ENCODE data around the gene AADACL4. TPM values are rescaled to one million over a fixed set of nuclear protein-coding genes. Genes with fewer than 3 reads are reported as not detected.
A peak's percentile ranks its signal among the peaks of the same experiment; 100 is the strongest.

Gene AADACL4
- total and polyA plus RNA-seq, 9 of the 15 experiments (the other 6 are each of a cell fraction or from before 2014, with no cell fraction given), result not detected

GRCh38 chr1:12626888-12627287 is 17.0 kb upstream of the AADACL4 start:
- Histone ChIP-seq H3K4me1 (replicated peaks in 1 of 2; ENCODE audit: control insufficient read depth in 2 of 2, insufficient read depth in 2 of 2, low read length in 2 of 2) (peaks cover 0 to 14% of the 10 kb centered on the region in 2 experiments; a peak in 2 of 5 replicates), H3K9ac (ENCODE audit: insufficient read depth in 1 of 2, low read depth in 2 of 2, low read length in 2 of 2) (no peak overlapping the region), H3K4me3 (no peak overlapping the region), H2AFZ (ENCODE audit: low read depth, low read length) (peak overlapping the region; percentile 41; the same call in 1 of the 2 replicates), H4K20me1 (replicated peaks; ENCODE audit: control insufficient read depth, insufficient read depth, low read length) (no peaks in the 10 kb centered on the region), H3K36me3 (ENCODE audit: control insufficient read depth, insufficient read depth, low read length) (no peaks in the 10 kb centered on the region), H3K9me1 (ENCODE audit: control insufficient read depth, insufficient read depth, low read length) (no peaks in the 10 kb centered on the region), H3K27me3 (ENCODE audit: control insufficient read depth in 2 of 2, insufficient read depth in 2 of 2, low read length in 2 of 2) (peaks cover 2 to 14% of the 10 kb centered on the region in 2 experiments; a peak in 2 of 5 replicates), H3K9me3 (replicated peaks; ENCODE audit: control insufficient read depth, insufficient read depth, low read depth, low read length) (no peaks in the 10 kb centered on the region), H3K79me2 (ENCODE audit: control insufficient read depth, insufficient read depth, low read length) (no peaks in the 10 kb centered on the region), H3K4me2 (ENCODE audit: insufficient read depth, low read length) (no peak overlapping the region), H3K27ac (ENCODE audit: extremely low read depth, low read depth, low read length) (no peak overlapping the region)
- BruUV-seq (replicated peaks), result no TSS peak
- in situ Hi-C loops (cut with MboI) (no loop called here), intact Hi-C loops (cut with micrococcal nuclease) (no loop called here)
- FAIRE-seq (peak; percentile 52), DNase-seq (ENCODE audit: extremely low read depth in 1 of 4, low spot score in 3 of 4) (no peak), ATAC-seq (no peak)
- WGBS (ENCODE audit: insufficient coverage, low coverage, missing lambda C conversion rate), result 21% methylated on average over 4 of the region's 4 CpGs
- TF ChIP-seq ZNF384 (IDR thresholded peaks at IDR 0.05; ENCODE audit: low read depth, low read length) (no peak), MITF (IDR thresholded peaks at IDR 0.05) (no peak), NCOR1 (IDR thresholded peaks at IDR 0.05) (no peak)
- CTCF ChIA-PET (ENCODE audit: low intra/inter-chr PET ratio), result no interaction called here
- POLR2A ChIA-PET, result no interaction called here

GRCh38 chr1:12627296-12627695 is 16.6 kb upstream of the AADACL4 start:
- H3K9ac ChIP-seq (ENCODE audit: insufficient read depth in 1 of 2, low read depth in 2 of 2, low read length in 2 of 2), result no peak overlapping the region
- H3K4me3 ChIP-seq, result no peak overlapping the region
- POLR2A ChIA-PET, result no interaction called here
- H3K9me3 ChIP-seq (replicated peaks; ENCODE audit: control insufficient read depth, insufficient read depth, low read depth, low read length), result no peaks in the 10 kb centered on the region
- no peak for FAIRE-seq
- ATAC-seq, result no peak
- H3K9me1 ChIP-seq (ENCODE audit: control insufficient read depth, insufficient read depth, low read length), result no peaks in the 10 kb centered on the region
- no peak overlapping the region for H2AFZ ChIP-seq (ENCODE audit: low read depth, low read length)
- no peaks in the 10 kb centered on the region for H3K36me3 ChIP-seq (ENCODE audit: control insufficient read depth, insufficient read depth, low read length)
- H3K79me2 ChIP-seq (ENCODE audit: control insufficient read depth, insufficient read depth, low read length), result no peaks in the 10 kb centered on the region
- DNase-seq (ENCODE audit: extremely low read depth in 1 of 4, low spot score in 3 of 4), result no peak
- intact Hi-C loops (cut with micrococcal nuclease) (no loop called here), in situ Hi-C loops (cut with MboI) (no loop called here)
- no peak overlapping the region for H3K4me2 ChIP-seq (ENCODE audit: insufficient read depth, low read length)
- CTCF ChIA-PET (ENCODE audit: low intra/inter-chr PET ratio), result no interaction called here
- H3K27ac ChIP-seq (ENCODE audit: extremely low read depth, low read depth, low read length), result no peak overlapping the region
- peaks cover 0 to 14% of the 10 kb centered on the region in 2 experiments; a peak in 2 of 5 replicates for H3K4me1 ChIP-seq (replicated peaks in 1 of 2; ENCODE audit: control insufficient read depth in 2 of 2, insufficient read depth in 2 of 2, low read length in 2 of 2)
- peaks cover 2 to 14% of the 10 kb centered on the region in 2 experiments; a peak in 2 of 5 replicates for H3K27me3 ChIP-seq (ENCODE audit: control insufficient read depth in 2 of 2, insufficient read depth in 2 of 2, low read length in 2 of 2)
- 73% methylated on average over 5 of the region's 5 CpGs for WGBS (ENCODE audit: insufficient coverage, low coverage, missing lambda C conversion rate)
- no TSS peak for BruUV-seq (replicated peaks)
- H4K20me1 ChIP-seq (replicated peaks; ENCODE audit: control insufficient read depth, insufficient read depth, low read length), result no peaks in the 10 kb centered on the region
- TF ChIP-seq MCM5 (IDR thresholded peaks at IDR 0.05; ENCODE audit: low read depth), result no peak
- TF ChIP-seq HBP1 (CRISPR knock-in tag; IDR thresholded peaks at IDR 0.05), result no peak
- no peak for TF ChIP-seq ZNF124 (CRISPR knock-in tag; IDR thresholded peaks at IDR 0.05)
- no peak for TF ChIP-seq ARNT (IDR thresholded peaks at IDR 0.05)
- TF ChIP-seq NCOA2 (IDR thresholded peaks at IDR 0.05; ENCODE audit: partially characterized antibody in 2 of 2), result no peak
- TF ChIP-seq MNT (conservative IDR thresholded peaks at IDR 0.05), result no peak
- no peak for TF ChIP-seq ZFP30 (CRISPR knock-in tag; IDR thresholded peaks at IDR 0.05; ENCODE audit: borderline replicate concordance)
- TF ChIP-seq ZNF583 (CRISPR knock-in tag; IDR thresholded peaks at IDR 0.05), result no peak
- no peak for TF ChIP-seq NFIX (CRISPR knock-in tag; IDR thresholded peaks at IDR 0.05; ENCODE audit: low read depth)
- TF ChIP-seq FOXA3 (CRISPR knock-in tag; conservative IDR thresholded peaks at IDR 0.05 in 1 of 2, IDR thresholded peaks at IDR 0.05 in 1 of 2), result no peak

Measured in K562 (cell line).